22Rv1 (cell line): ENCODE results near the gene FBXO42.
"Not testable (repeated sequence)": the region's sequence is repeated elsewhere in the genome, so short reads cannot be mapped to it uniquely, and the experiment has no call there.

Source experiments
- ZFX ChIP-seq: fragments of 450-650 bp; IDR thresholded peaks from 2 replicates; pipeline ENCODE4 v1.6.1; 2017; ENCODE audit warnings: antibody characterized with exemption, borderline replicate concordance
- TF ChIP-seq, protein P1 (sequence below): fragments of 450-650 bp; IDR thresholded peaks from 2 replicates; pipeline ENCODE4 v1.5.1; 2017; ENCODE audit warnings: mild to moderate bottlenecking

DNA sequence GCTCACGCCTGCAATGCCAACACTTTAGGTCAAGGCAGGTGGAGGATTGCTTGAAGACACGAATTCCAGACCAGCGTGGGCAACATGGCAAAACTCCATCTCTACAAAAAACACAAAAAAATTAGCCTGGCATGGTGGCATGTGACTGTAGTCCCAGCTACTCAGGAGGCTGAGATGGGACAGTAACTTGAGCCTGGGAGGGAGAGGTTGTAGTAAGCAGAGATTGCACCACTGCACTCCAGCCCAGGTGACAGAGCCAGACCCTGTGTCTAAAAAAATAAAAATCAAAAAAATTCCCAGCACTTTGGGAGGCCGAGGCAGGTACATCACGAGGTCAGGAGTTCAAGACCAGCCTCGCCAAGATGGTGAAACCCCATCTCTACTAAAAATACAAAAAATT, 9.0 kb downstream of the FBXO42 start:
- TF ChIP-seq, protein P1, sequence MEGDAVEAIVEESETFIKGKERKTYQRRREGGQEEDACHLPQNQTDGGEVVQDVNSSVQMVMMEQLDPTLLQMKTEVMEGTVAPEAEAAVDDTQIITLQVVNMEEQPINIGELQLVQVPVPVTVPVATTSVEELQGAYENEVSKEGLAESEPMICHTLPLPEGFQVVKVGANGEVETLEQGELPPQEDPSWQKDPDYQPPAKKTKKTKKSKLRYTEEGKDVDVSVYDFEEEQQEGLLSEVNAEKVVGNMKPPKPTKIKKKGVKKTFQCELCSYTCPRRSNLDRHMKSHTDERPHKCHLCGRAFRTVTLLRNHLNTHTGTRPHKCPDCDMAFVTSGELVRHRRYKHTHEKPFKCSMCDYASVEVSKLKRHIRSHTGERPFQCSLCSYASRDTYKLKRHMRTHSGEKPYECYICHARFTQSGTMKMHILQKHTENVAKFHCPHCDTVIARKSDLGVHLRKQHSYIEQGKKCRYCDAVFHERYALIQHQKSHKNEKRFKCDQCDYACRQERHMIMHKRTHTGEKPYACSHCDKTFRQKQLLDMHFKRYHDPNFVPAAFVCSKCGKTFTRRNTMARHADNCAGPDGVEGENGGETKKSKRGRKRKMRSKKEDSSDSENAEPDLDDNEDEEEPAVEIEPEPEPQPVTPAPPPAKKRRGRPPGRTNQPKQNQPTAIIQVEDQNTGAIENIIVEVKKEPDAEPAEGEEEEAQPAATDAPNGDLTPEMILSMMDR: not testable (repeated sequence)
- TF ChIP-seq ZFX: not testable (repeated sequence)
